GM04503 (cell line): ENCODE measurements around the gene PML.

ENCODE experiments used
- DNase-seq: peaks from one replicate; pipeline ENCODE4 v3.0.0-alpha.2; 2012; ENCODE audit warnings: low read depth

The PML gene

GRCh38 chr15:74008901-74009300 lies 14.4 kb downstream of the PML start:
- DNase-seq = no peak

- DNase-seq = no peak
Observed at GRCh38 chr15:74010929-74011540, 16.5 kb downstream of the PML start.

GRCh38 chr15:74011610-74012009 lies 17.1 kb downstream of the PML start:
- DNase-seq = no peak

- no peak for DNase-seq
Observed at GRCh38 chr15:74013374-74013894, 18.9 kb downstream of the PML start.

- no peak for DNase-seq
Observed at GRCh38 chr15:74019734-74020133, 25.2 kb downstream of the PML start.

- DNase-seq = no peak
Observed at GRCh38 chr15:74022706-74023470, 28.4 kb downstream of the PML start.

GRCh38 chr15:74024687-74025086 lies 30.2 kb downstream of the PML start:
- no peak for DNase-seq

GRCh38 chr15:74025436-74025835 lies 30.9 kb downstream of the PML start:
- no peak for DNase-seq

- DNase-seq = no peak
Observed at GRCh38 chr15:74027688-74028087, 33.2 kb downstream of the PML start.

- DNase-seq = no peak
Observed at GRCh38 chr15:74028646-74029045, 34.1 kb downstream of the PML start.

GRCh38 chr15:74032046-74032445 lies 37.5 kb downstream of the PML start:
- DNase-seq = no peak

- DNase-seq = no peak
Observed at GRCh38 chr15:74032606-74033561, 38.4 kb downstream of the PML start.

- no peak for DNase-seq
Observed at GRCh38 chr15:74034206-74034755, 39.8 kb downstream of the PML start.

GRCh38 chr15:74035121-74036017 lies 40.9 kb downstream of the PML start:
- no peak for DNase-seq

- DNase-seq = no peak
Observed at GRCh38 chr15:74036271-74037170, 42.0 kb downstream of the PML start.

- DNase-seq = no peak
Observed at GRCh38 chr15:74037171-74038117, 42.9 kb downstream of the PML start.

GRCh38 chr15:74038707-74039655 lies 44.5 kb downstream of the PML start:
- DNase-seq = no peak

GRCh38 chr15:74039656-74040010 lies 45.1 kb downstream of the PML start:
- no peak for DNase-seq
